Measurements from ENCODE around the gene TREH. TPM values are rescaled to one million over a fixed set of nuclear protein-coding genes. Genes with fewer than 3 reads are reported as not detected.

The TREH gene
- polyA plus RNA-seq, 1 donor from 2014 or later = 0.12 TPM

DNA sequence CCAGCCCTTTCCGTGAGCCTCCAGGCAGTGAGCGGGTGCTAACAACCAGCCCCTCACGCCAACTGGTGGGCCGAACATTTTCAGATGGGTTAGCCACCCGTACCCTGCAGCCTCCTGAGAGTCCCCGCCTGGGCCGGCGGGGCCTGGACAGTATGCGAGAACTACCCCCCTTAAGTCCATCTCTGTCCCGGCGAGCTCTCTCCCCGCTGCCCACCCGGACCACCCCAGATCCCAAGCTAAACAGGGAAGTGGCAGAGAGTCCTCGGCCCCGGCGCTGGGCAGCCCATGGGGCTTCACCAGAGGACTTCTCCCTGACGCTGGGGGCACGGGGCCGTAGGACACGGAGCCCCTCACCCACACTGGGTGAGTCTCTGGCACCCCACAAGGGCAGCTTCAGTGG, 51.4 kb downstream of the TREH start:
- no peak overlapping the region for H3K27ac ChIP-seq (ENCODE audit: low read length)
- TF ChIP-seq, protein P1, sequence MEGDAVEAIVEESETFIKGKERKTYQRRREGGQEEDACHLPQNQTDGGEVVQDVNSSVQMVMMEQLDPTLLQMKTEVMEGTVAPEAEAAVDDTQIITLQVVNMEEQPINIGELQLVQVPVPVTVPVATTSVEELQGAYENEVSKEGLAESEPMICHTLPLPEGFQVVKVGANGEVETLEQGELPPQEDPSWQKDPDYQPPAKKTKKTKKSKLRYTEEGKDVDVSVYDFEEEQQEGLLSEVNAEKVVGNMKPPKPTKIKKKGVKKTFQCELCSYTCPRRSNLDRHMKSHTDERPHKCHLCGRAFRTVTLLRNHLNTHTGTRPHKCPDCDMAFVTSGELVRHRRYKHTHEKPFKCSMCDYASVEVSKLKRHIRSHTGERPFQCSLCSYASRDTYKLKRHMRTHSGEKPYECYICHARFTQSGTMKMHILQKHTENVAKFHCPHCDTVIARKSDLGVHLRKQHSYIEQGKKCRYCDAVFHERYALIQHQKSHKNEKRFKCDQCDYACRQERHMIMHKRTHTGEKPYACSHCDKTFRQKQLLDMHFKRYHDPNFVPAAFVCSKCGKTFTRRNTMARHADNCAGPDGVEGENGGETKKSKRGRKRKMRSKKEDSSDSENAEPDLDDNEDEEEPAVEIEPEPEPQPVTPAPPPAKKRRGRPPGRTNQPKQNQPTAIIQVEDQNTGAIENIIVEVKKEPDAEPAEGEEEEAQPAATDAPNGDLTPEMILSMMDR (IDR thresholded peaks at IDR 0.05; ENCODE audit: poor library complexity, severe bottlenecking) = no peak
- TF ChIP-seq POLR2AphosphoS5 (IDR thresholded peaks at IDR 0.05) = no peak
- TF ChIP-seq RAD21 (conservative IDR thresholded peaks at IDR 0.05) = no peak
- no peak for TF ChIP-seq SMC3 (conservative IDR thresholded peaks at IDR 0.05; ENCODE audit: poor library complexity)
- H3K9me2 ChIP-seq (ENCODE audit: insufficient read depth, low read length) = no peaks in the 10 kb centered on the region
- no peak overlapping the region for H3K4me3 ChIP-seq (ENCODE audit: low read length)
- H2AFZ ChIP-seq (ENCODE audit: low read depth, low read length) = no peak overlapping the region
- peaks cover 6% of the 10 kb centered on the region for H3K79me2 ChIP-seq (replicated peaks; ENCODE audit: insufficient read depth, low read length)
- no peak overlapping the region for H3K4me2 ChIP-seq (ENCODE audit: low read length)
- H4K20me1 ChIP-seq (ENCODE audit: insufficient read depth) = no peaks in the 10 kb centered on the region
- peaks cover 7% of the 10 kb centered on the region for H3K36me3 ChIP-seq (ENCODE audit: insufficient read depth, low read length)
- no peaks in the 10 kb centered on the region for H3F3A ChIP-seq (ENCODE audit: insufficient read depth, low read length, poor library complexity, severe bottlenecking)
- no peaks in the 10 kb centered on the region for H3K9me3 ChIP-seq (ENCODE audit: low read length)
- H3K27me3 ChIP-seq (ENCODE audit: insufficient read depth, low read depth, low read length) = no peaks in the 10 kb centered on the region
- H3K9ac ChIP-seq (ENCODE audit: low read length) = no peak overlapping the region

DNA sequence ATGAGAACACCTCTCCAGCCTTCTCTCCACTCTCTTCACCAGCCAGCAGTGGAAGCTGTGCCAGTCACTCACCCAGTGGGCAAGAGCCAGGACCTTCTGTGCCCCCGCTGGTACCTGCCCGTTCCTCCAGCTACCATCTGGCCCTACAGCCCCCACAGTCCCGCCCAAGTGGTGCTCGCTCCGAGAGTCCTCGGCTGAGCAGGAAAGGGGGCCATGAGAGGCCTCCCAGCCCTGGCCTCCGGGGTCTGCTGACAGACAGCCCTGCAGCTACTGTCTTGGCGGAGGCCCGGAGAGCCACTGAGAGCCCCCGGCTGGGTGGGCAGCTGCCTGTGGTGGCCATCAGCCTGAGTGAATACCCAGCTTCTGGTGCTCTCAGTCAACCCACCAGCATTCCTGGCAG, 51.9 kb downstream of the TREH start:
- peaks cover 7% of the 10 kb centered on the region for H3K36me3 ChIP-seq (ENCODE audit: insufficient read depth, low read length)
- no peaks in the 10 kb centered on the region for H3K9me2 ChIP-seq (ENCODE audit: insufficient read depth, low read length)
- H3K9me3 ChIP-seq (ENCODE audit: low read length) = no peaks in the 10 kb centered on the region
- H2AFZ ChIP-seq (ENCODE audit: low read depth, low read length) = no peak overlapping the region
- no peaks in the 10 kb centered on the region for H3K27me3 ChIP-seq (ENCODE audit: insufficient read depth, low read depth, low read length)
- H3K4me3 ChIP-seq (ENCODE audit: low read length) = no peak overlapping the region
- TF ChIP-seq MXI1 (conservative IDR thresholded peaks at IDR 0.05; ENCODE audit: poor library complexity, severe bottlenecking) = no peak
- no peak for TF ChIP-seq EZH2 (IDR thresholded peaks at IDR 0.05; ENCODE audit: borderline replicate concordance, insufficient read depth, low read length, poor library complexity, severe bottlenecking)
- no peak for TF ChIP-seq TAF1 (IDR thresholded peaks at IDR 0.05; ENCODE audit: low read depth)
- TF ChIP-seq SMC3 (conservative IDR thresholded peaks at IDR 0.05; ENCODE audit: poor library complexity) = no peak
- TF ChIP-seq, protein P2, sequence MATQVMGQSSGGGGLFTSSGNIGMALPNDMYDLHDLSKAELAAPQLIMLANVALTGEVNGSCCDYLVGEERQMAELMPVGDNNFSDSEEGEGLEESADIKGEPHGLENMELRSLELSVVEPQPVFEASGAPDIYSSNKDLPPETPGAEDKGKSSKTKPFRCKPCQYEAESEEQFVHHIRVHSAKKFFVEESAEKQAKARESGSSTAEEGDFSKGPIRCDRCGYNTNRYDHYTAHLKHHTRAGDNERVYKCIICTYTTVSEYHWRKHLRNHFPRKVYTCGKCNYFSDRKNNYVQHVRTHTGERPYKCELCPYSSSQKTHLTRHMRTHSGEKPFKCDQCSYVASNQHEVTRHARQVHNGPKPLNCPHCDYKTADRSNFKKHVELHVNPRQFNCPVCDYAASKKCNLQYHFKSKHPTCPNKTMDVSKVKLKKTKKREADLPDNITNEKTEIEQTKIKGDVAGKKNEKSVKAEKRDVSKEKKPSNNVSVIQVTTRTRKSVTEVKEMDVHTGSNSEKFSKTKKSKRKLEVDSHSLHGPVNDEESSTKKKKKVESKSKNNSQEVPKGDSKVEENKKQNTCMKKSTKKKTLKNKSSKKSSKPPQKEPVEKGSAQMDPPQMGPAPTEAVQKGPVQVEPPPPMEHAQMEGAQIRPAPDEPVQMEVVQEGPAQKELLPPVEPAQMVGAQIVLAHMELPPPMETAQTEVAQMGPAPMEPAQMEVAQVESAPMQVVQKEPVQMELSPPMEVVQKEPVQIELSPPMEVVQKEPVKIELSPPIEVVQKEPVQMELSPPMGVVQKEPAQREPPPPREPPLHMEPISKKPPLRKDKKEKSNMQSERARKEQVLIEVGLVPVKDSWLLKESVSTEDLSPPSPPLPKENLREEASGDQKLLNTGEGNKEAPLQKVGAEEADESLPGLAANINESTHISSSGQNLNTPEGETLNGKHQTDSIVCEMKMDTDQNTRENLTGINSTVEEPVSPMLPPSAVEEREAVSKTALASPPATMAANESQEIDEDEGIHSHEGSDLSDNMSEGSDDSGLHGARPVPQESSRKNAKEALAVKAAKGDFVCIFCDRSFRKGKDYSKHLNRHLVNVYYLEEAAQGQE (IDR thresholded peaks at IDR 0.05; ENCODE audit: borderline replicate concordance) = no peak
- TF ChIP-seq EP300 (conservative IDR thresholded peaks at IDR 0.05; ENCODE audit: poor library complexity, severe bottlenecking) = no peak
- TF ChIP-seq POLR2AphosphoS5 (IDR thresholded peaks at IDR 0.05) = no peak
- H3K79me2 ChIP-seq (replicated peaks; ENCODE audit: insufficient read depth, low read length) = peaks cover 11% of the 10 kb centered on the region
- H3K9ac ChIP-seq (ENCODE audit: low read length) = no peak overlapping the region
- H3F3A ChIP-seq (ENCODE audit: insufficient read depth, low read length, poor library complexity, severe bottlenecking) = no peaks in the 10 kb centered on the region
- H4K20me1 ChIP-seq (ENCODE audit: insufficient read depth) = no peaks in the 10 kb centered on the region
- H3K27ac ChIP-seq (ENCODE audit: low read length) = no peak overlapping the region
- no peak overlapping the region for H3K4me2 ChIP-seq (ENCODE audit: low read length)

DNA sequence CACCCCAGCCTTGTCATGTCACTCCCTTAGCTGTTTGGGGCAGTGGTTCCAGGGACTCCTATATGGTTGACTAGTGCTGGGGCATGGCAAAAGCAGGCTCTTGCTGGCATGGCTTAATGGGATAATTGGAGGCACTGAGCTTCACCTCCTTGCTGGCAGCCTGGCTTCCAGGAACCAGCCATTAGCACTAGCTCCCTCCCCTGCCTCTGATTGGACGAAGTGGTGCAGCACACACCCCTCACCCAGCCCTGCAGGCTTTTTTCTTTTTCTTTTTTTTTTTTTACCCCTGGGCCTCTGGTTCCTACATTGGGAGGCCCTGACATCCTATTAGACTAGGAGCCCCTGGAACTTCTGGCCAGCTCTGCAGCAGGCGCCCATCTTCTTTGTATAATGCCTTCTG, 53.5 kb downstream of the TREH start:
- no peak overlapping the region for H3K4me3 ChIP-seq (ENCODE audit: low read length)
- TF ChIP-seq, protein P1 (IDR thresholded peaks at IDR 0.05; ENCODE audit: poor library complexity, severe bottlenecking) = no peak
- TF ChIP-seq POLR2AphosphoS5 (IDR thresholded peaks at IDR 0.05) = no peak
- no peak for TF ChIP-seq EZH2 (IDR thresholded peaks at IDR 0.05; ENCODE audit: borderline replicate concordance, insufficient read depth, low read length, poor library complexity, severe bottlenecking)
- no peak for TF ChIP-seq TAF1 (IDR thresholded peaks at IDR 0.05; ENCODE audit: low read depth)
- TF ChIP-seq EP300 (conservative IDR thresholded peaks at IDR 0.05; ENCODE audit: poor library complexity, severe bottlenecking) = no peak
- TF ChIP-seq, protein P2 (IDR thresholded peaks at IDR 0.05; ENCODE audit: borderline replicate concordance) = no peak
- TF ChIP-seq MXI1 (conservative IDR thresholded peaks at IDR 0.05; ENCODE audit: poor library complexity, severe bottlenecking) = no peak
- no peak for TF ChIP-seq SMC3 (conservative IDR thresholded peaks at IDR 0.05; ENCODE audit: poor library complexity)
- TF ChIP-seq RAD21 (conservative IDR thresholded peaks at IDR 0.05) = no peak
- no peaks in the 10 kb centered on the region for H3F3A ChIP-seq (ENCODE audit: insufficient read depth, low read length, poor library complexity, severe bottlenecking)
- H2AFZ ChIP-seq (ENCODE audit: low read depth, low read length) = no peak overlapping the region
- H3K9ac ChIP-seq (ENCODE audit: low read length) = no peak overlapping the region
- H3K79me2 ChIP-seq (replicated peaks; ENCODE audit: insufficient read depth, low read length) = peaks cover 26% of the 10 kb centered on the region
- no peak overlapping the region for H3K4me2 ChIP-seq (ENCODE audit: low read length)
- no peaks in the 10 kb centered on the region for H3K27me3 ChIP-seq (ENCODE audit: insufficient read depth, low read depth, low read length)
- no peak overlapping the region for H3K27ac ChIP-seq (ENCODE audit: low read length)
- H4K20me1 ChIP-seq (ENCODE audit: insufficient read depth) = no peaks in the 10 kb centered on the region
- no peaks in the 10 kb centered on the region for H3K9me2 ChIP-seq (ENCODE audit: insufficient read depth, low read length)
- no peaks in the 10 kb centered on the region for H3K9me3 ChIP-seq (ENCODE audit: low read length)
- H3K36me3 ChIP-seq (ENCODE audit: insufficient read depth, low read length) = no peaks in the 10 kb centered on the region
